ENCODE measurements around the gene KLHL1.
"Not testable (repeated sequence)": the region's sequence is repeated elsewhere in the genome, so short reads cannot be mapped to it uniquely, and the experiment has no call there.

KLHL1 gene, protein sequence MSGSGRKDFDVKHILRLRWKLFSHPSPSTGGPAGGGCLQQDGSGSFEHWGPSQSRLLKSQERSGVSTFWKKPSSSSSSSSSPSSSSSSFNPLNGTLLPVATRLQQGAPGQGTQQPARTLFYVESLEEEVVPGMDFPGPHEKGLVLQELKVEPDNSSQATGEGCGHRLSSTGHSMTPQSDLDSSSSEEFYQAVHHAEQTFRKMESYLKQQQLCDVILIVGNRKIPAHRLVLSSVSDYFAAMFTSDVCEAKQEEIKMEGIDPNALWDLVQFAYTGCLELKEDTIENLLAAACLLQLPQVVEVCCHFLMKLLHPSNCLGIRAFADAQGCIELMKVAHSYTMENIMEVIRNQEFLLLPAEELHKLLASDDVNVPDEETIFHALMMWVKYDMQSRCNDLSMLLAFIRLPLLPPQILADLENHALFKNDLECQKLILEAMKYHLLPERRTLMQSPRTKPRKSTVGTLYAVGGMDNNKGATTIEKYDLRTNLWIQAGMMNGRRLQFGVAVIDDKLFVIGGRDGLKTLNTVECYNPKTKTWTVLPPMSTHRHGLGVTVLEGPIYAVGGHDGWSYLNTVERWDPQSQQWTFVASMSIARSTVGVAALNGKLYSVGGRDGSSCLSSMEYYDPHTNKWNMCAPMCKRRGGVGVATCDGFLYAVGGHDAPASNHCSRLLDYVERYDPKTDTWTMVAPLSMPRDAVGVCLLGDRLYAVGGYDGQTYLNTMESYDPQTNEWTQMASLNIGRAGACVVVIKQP
- long read RNA-seq, partial matches to known transcripts, result 0 of 1 reads
- long read RNA-seq, other reads (novel, unspliced or antisense), result 1 of 1 reads

DNA sequence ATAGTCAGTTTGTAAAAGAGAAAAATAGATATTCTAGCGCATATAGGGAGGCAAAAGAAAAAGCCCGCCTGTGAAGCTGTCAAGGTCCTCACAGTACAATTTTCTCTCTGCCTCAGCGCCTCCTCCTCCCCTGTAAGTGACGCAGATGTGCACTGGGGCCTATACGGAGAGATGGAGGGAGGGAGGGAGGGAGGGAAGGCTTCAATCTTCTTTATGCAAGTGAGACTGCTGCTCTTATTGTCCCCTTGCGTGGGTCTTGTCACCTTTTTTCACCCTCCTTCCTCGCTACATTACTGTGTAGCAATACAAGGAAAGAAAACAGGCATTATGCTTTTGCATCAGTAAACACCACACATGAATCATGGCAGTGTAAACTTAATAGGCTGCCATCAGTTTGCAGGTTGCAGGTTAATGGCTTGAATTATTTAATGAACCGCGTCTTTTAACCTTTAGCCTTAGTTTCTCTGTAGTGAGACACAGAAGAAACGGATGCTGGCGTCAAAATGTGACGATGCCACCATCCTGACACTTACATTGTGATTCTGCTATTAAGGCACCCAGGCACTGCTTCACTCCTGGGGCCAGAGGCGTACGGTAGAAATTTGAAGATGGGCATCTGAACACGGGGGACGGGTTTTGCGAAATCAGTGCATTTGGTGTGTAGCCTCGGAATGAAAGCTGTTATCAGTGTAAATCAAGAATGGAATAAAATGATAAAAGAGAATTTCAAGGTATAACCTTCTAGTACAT lies at the start of gene KLHL1:
KLHL1 (minus strand) TSS at position 97 of the 750 bp plus-strand sequence. CDS start 753 bp downstream, outside the sequence.
- TF ChIP-seq, protein P1, sequence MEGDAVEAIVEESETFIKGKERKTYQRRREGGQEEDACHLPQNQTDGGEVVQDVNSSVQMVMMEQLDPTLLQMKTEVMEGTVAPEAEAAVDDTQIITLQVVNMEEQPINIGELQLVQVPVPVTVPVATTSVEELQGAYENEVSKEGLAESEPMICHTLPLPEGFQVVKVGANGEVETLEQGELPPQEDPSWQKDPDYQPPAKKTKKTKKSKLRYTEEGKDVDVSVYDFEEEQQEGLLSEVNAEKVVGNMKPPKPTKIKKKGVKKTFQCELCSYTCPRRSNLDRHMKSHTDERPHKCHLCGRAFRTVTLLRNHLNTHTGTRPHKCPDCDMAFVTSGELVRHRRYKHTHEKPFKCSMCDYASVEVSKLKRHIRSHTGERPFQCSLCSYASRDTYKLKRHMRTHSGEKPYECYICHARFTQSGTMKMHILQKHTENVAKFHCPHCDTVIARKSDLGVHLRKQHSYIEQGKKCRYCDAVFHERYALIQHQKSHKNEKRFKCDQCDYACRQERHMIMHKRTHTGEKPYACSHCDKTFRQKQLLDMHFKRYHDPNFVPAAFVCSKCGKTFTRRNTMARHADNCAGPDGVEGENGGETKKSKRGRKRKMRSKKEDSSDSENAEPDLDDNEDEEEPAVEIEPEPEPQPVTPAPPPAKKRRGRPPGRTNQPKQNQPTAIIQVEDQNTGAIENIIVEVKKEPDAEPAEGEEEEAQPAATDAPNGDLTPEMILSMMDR (IDR thresholded peaks at IDR 0.05; ENCODE audit: insufficient read depth, low read length), result no peak
- TF ChIP-seq GABPA (IDR thresholded peaks at IDR 0.05; ENCODE audit: low read depth) (no peak), SPI1 (IDR thresholded peaks at IDR 0.05; ENCODE audit: borderline replicate concordance, low read depth) (no peak), POLR2AphosphoS5 (IDR thresholded peaks at IDR 0.05; ENCODE audit: low read depth) (no peak)
- TF ChIP-seq, protein P2, sequence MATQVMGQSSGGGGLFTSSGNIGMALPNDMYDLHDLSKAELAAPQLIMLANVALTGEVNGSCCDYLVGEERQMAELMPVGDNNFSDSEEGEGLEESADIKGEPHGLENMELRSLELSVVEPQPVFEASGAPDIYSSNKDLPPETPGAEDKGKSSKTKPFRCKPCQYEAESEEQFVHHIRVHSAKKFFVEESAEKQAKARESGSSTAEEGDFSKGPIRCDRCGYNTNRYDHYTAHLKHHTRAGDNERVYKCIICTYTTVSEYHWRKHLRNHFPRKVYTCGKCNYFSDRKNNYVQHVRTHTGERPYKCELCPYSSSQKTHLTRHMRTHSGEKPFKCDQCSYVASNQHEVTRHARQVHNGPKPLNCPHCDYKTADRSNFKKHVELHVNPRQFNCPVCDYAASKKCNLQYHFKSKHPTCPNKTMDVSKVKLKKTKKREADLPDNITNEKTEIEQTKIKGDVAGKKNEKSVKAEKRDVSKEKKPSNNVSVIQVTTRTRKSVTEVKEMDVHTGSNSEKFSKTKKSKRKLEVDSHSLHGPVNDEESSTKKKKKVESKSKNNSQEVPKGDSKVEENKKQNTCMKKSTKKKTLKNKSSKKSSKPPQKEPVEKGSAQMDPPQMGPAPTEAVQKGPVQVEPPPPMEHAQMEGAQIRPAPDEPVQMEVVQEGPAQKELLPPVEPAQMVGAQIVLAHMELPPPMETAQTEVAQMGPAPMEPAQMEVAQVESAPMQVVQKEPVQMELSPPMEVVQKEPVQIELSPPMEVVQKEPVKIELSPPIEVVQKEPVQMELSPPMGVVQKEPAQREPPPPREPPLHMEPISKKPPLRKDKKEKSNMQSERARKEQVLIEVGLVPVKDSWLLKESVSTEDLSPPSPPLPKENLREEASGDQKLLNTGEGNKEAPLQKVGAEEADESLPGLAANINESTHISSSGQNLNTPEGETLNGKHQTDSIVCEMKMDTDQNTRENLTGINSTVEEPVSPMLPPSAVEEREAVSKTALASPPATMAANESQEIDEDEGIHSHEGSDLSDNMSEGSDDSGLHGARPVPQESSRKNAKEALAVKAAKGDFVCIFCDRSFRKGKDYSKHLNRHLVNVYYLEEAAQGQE (IDR thresholded peaks at IDR 0.05; ENCODE audit: insufficient replicate concordance, low read depth), result no peak
- Histone ChIP-seq H3K27ac (replicated peaks) (no peak within 1 kb of the TSS), H3K4me3 (replicated peaks; ENCODE audit: insufficient read depth, low read length) (no peak within 1 kb of the TSS), H3K27me3 (ENCODE audit: insufficient read depth, poor library complexity, severe bottlenecking) (no peaks in the 10 kb centered on the region)
- no peak for DNase-seq (ENCODE audit: low read depth in 1 of 2, low spot score in 1 of 2)

GRCh38 chr13:70142658-70143057 lies 34.4 kb upstream of the KLHL1 start:
- not testable (repeated sequence) for H3K4me3 ChIP-seq (replicated peaks; ENCODE audit: insufficient read depth, low read length); DNase-seq (ENCODE audit: low read depth in 1 of 2, low spot score in 1 of 2); H3K27ac ChIP-seq (replicated peaks); H3K27me3 ChIP-seq (ENCODE audit: insufficient read depth, poor library complexity, severe bottlenecking)

GRCh38 chr13:70128098-70128497 lies 19.8 kb upstream of the KLHL1 start:
- TF ChIP-seq POLR2AphosphoS5 (IDR thresholded peaks at IDR 0.05; ENCODE audit: low read depth) (no peak), GABPA (IDR thresholded peaks at IDR 0.05; ENCODE audit: low read depth) (no peak), SPI1 (IDR thresholded peaks at IDR 0.05; ENCODE audit: borderline replicate concordance, low read depth) (no peak)
- TF ChIP-seq, protein P1 (IDR thresholded peaks at IDR 0.05; ENCODE audit: insufficient read depth, low read length), result no peak
- no peak for DNase-seq (ENCODE audit: low read depth in 1 of 2, low spot score in 1 of 2)

GRCh38 chr13:70125693-70126092 lies 17.4 kb upstream of the KLHL1 start:
- H3K27me3 ChIP-seq (ENCODE audit: insufficient read depth, poor library complexity, severe bottlenecking), result no peaks in the 10 kb centered on the region
- no peak overlapping the region for H3K27ac ChIP-seq (replicated peaks)
- no peak overlapping the region for H3K4me3 ChIP-seq (replicated peaks; ENCODE audit: insufficient read depth, low read length)
- TF ChIP-seq GABPA (IDR thresholded peaks at IDR 0.05; ENCODE audit: low read depth) (no peak), SPI1 (IDR thresholded peaks at IDR 0.05; ENCODE audit: borderline replicate concordance, low read depth) (no peak), POLR2AphosphoS5 (IDR thresholded peaks at IDR 0.05; ENCODE audit: low read depth) (no peak)
- TF ChIP-seq, protein P1 (IDR thresholded peaks at IDR 0.05; ENCODE audit: insufficient read depth, low read length), result no peak
- TF ChIP-seq, protein P2 (IDR thresholded peaks at IDR 0.05; ENCODE audit: insufficient replicate concordance, low read depth), result no peak
- no peak for DNase-seq (ENCODE audit: low read depth in 1 of 2, low spot score in 1 of 2)

More at GRCh38 chr13:70128098-70128497, 19.8 kb upstream of the KLHL1 start:
- Histone ChIP-seq H3K27ac (replicated peaks) (no peak overlapping the region), H3K4me3 (replicated peaks; ENCODE audit: insufficient read depth, low read length) (no peak overlapping the region), H3K27me3 (ENCODE audit: insufficient read depth, poor library complexity, severe bottlenecking) (no peaks in the 10 kb centered on the region)
